HL-60 (cell line): ENCODE results near the gene YDJC.
A peak's percentile ranks its signal among the peaks of the same experiment; 100 is the strongest.

Experiments
- DNase-seq, 2 experiments: peaks; one replicate each; pipeline ENCODE4 v3.0.0-alpha.2; 2010 to 2020; ENCODE audit warnings: low read depth in 1 of 2, low spot score in 1 of 2
- H3K27ac ChIP-seq: fragments of 250-450 bp; sonication (Bioruptor Pico); replicated peaks from 2 replicates; pipeline ENCODE4 v1.5.1; 2020; ENCODE audit warnings: mild to moderate bottlenecking, moderate library complexity
- H3K27me3 ChIP-seq: fragments of 250-450 bp; sonication (Bioruptor Pico); 2 replicates; pipeline ENCODE4 v1.5.1; 2021; ENCODE audit warnings: mild to moderate bottlenecking, moderate library complexity; ENCODE audit not compliant: insufficient read depth, poor library complexity, severe bottlenecking
- H3K4me3 ChIP-seq: replicated peaks from 2 replicates; pipeline ENCODE4 v1.5.1; 2011; ENCODE audit warnings: mild to moderate bottlenecking, control low read depth, low read length; ENCODE audit not compliant: insufficient read depth
- GABPA ChIP-seq: IDR thresholded peaks from 2 replicates; pipeline ENCODE4 v1.6.1; 2012; ENCODE audit warnings: low read depth
- POLR2AphosphoS5 ChIP-seq: IDR thresholded peaks from 2 replicates; pipeline ENCODE4 v1.6.1; 2012; ENCODE audit warnings: low read depth
- SPI1 ChIP-seq: IDR thresholded peaks from 2 replicates; pipeline ENCODE4 v1.6.1; 2012; ENCODE audit warnings: low read depth, mild to moderate bottlenecking, borderline replicate concordance
- TF ChIP-seq, protein P1 (sequence below): IDR thresholded peaks from one replicate; pipeline ENCODE4 v1.5.1; 2011; ENCODE audit warnings: low read length, control low read depth, inconsistent platforms; ENCODE audit not compliant: insufficient read depth
- TF ChIP-seq, protein P2 (sequence below): IDR thresholded peaks from 2 replicates; pipeline ENCODE4 v1.6.1; 2012; ENCODE audit warnings: low read depth; ENCODE audit not compliant: insufficient replicate concordance

Gene YDJC

DNA sequence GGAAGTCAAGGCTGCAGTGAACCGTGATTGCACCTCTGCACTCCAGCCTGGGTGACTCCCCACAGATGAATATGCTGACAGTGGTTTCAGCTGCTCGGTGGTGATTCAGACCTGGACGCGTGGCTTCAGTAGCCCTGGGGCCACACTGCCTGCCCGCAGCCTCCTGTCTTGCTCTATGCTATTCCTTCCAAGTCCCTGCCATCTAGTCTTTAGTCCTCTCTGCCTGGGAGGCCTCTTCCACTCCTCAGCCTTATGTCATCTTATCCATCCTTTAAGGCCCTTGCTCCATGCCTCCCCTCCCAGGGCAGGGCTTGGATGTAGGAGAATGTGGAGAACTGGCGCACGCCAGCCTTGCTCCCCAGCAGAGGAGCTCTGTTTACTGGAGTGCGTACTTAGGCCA, 23.0 kb downstream of the YDJC start:
- TF ChIP-seq, protein P1, sequence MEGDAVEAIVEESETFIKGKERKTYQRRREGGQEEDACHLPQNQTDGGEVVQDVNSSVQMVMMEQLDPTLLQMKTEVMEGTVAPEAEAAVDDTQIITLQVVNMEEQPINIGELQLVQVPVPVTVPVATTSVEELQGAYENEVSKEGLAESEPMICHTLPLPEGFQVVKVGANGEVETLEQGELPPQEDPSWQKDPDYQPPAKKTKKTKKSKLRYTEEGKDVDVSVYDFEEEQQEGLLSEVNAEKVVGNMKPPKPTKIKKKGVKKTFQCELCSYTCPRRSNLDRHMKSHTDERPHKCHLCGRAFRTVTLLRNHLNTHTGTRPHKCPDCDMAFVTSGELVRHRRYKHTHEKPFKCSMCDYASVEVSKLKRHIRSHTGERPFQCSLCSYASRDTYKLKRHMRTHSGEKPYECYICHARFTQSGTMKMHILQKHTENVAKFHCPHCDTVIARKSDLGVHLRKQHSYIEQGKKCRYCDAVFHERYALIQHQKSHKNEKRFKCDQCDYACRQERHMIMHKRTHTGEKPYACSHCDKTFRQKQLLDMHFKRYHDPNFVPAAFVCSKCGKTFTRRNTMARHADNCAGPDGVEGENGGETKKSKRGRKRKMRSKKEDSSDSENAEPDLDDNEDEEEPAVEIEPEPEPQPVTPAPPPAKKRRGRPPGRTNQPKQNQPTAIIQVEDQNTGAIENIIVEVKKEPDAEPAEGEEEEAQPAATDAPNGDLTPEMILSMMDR: no peak
- no peak for TF ChIP-seq POLR2AphosphoS5
- TF ChIP-seq SPI1: no peak
- no peak for TF ChIP-seq GABPA
- TF ChIP-seq, protein P2, sequence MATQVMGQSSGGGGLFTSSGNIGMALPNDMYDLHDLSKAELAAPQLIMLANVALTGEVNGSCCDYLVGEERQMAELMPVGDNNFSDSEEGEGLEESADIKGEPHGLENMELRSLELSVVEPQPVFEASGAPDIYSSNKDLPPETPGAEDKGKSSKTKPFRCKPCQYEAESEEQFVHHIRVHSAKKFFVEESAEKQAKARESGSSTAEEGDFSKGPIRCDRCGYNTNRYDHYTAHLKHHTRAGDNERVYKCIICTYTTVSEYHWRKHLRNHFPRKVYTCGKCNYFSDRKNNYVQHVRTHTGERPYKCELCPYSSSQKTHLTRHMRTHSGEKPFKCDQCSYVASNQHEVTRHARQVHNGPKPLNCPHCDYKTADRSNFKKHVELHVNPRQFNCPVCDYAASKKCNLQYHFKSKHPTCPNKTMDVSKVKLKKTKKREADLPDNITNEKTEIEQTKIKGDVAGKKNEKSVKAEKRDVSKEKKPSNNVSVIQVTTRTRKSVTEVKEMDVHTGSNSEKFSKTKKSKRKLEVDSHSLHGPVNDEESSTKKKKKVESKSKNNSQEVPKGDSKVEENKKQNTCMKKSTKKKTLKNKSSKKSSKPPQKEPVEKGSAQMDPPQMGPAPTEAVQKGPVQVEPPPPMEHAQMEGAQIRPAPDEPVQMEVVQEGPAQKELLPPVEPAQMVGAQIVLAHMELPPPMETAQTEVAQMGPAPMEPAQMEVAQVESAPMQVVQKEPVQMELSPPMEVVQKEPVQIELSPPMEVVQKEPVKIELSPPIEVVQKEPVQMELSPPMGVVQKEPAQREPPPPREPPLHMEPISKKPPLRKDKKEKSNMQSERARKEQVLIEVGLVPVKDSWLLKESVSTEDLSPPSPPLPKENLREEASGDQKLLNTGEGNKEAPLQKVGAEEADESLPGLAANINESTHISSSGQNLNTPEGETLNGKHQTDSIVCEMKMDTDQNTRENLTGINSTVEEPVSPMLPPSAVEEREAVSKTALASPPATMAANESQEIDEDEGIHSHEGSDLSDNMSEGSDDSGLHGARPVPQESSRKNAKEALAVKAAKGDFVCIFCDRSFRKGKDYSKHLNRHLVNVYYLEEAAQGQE: no peak
- no peak for DNase-seq
- Histone ChIP-seq H3K27me3 (no peaks in the 10 kb centered on the region), H3K4me3 (no peak overlapping the region), H3K27ac (no peak overlapping the region)

DNA sequence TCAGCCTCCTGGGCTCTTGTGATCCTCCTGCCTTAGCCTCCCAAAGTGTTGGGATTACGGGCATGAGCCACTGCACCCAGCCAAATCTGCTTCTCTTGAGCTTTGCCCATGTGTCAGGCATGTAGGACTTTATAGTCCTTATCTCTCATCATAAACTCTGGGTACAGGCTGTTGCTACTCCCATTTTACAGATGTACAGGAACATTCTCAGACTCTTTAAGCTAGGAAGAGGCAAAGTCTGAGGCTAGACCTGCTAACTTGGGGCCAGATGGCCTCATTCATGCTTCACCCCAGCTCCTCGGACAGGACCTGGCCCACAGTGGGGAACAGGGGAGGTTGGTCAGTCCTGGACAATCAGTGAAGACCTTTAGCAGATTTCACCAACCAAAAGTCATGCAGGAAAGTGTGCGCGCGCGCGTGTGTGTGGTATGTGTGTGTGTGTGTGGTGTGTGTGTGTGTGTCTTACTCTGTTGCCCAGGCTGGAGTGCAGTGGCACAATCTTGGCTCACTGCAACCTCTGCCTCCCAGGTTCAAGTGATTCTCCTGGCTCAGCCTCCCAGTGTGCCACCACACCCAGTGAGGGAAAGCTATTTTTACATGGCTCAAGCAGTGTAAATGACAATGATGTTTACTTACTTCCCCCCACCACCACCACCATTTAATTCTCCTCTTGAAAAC, 23.8 kb downstream of the YDJC start:
- Histone ChIP-seq H3K27me3 (no peaks in the 10 kb centered on the region), H3K4me3 (no peak overlapping the region), H3K27ac (no peak overlapping the region)
- TF ChIP-seq SPI1: no peak
- TF ChIP-seq, protein P1: no peak
- TF ChIP-seq GABPA: no peak
- no peak for TF ChIP-seq POLR2AphosphoS5
- TF ChIP-seq, protein P2: no peak
- DNase-seq: no peak

DNA sequence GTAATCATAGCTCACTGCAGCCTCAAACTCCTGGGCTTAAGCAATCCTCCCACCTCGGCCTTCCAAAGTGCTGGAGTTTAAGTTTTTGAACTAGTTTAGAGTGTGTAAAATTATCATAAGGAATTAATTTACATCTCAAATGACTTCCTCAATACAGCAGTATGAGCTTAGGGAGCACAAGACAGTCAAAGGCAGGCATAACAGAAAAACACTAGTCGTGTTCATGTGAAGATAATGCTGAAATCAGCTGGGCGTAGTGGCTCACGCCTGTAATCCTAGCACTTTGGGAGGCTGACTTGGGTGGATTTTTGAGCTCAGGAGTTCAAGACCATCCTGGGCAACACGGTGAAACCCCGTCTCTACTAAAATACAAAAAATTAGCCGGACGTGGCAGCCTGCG, 25.8 kb downstream of the YDJC start:
- DNase-seq: no peak
- Histone ChIP-seq H3K27me3 (no peaks in the 10 kb centered on the region), H3K27ac (no peak overlapping the region), H3K4me3 (no peak overlapping the region)
- TF ChIP-seq, protein P2: no peak
- peak; percentile 38; the same call in 1 of the 2 replicates for TF ChIP-seq SPI1
